ENCODE measurements around the gene TAF12. TPM values are rescaled to one million over a fixed set of nuclear protein-coding genes. Genes with fewer than 3 reads are reported as not detected.
"Not testable (repeated sequence)": the region's sequence is repeated elsewhere in the genome, so short reads cannot be mapped to it uniquely, and the experiment has no call there.

The TAF12 gene
- total and polyA plus RNA-seq, 3 experiments from 2014 or later: 37.8 to 50.4 (median 39.0) TPM

DNA sequence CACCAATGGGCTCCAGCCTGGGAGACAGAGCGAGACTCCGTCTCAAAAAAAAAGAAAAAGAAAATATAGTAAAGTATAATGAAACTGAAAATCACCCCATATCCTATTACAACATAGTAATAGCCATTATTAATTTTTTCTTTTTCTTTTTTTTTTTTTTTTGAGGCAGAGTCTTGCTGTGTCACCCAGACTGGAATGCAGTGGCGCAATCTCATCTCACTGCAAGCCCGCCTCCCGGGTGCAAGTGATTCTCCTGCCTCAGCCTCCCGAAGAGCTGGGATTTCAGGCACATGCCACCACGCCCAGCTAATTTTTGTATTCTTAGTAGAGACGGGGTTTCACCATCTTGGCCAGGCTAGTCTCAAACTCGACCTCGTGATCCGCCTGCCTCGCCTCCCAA is 70.0 kb downstream of the TAF12 start:
- H3K9me3 ChIP-seq (ENCODE audit: low read length); H3K27ac Mint-ChIP-seq; H3K27ac ChIP-seq (ENCODE audit: low read depth, low read length); H3K4me3 ChIP-seq (ENCODE audit: low read length); H3K27me3 Mint-ChIP-seq; H3K4me1 ChIP-seq (ENCODE audit: insufficient read depth, low read length); DNase-seq; H3K9me3 Mint-ChIP-seq; H3K27me3 ChIP-seq (ENCODE audit: insufficient read depth, low read length, poor library complexity, severe bottlenecking); H3K4me1 Mint-ChIP-seq; CTCF ChIA-PET; H3K4me3 Mint-ChIP-seq: not testable (repeated sequence)
- POLR2A ChIA-PET: interaction anchor here (0.6 to 1.4 kb wide), 3 partner anchors 8 to 22 kb away, joined by 3 to 17 read pairs (median 6); no protein-coding TSS in a partner anchor
- peaks cover 4 to 66% (median 5%) of the 10 kb centered on the region in 3 donors for H3K36me3 Mint-ChIP-seq
- H3K36me3 ChIP-seq (ENCODE audit: insufficient read depth, low read length): peaks cover 39% of the 10 kb centered on the region

DNA sequence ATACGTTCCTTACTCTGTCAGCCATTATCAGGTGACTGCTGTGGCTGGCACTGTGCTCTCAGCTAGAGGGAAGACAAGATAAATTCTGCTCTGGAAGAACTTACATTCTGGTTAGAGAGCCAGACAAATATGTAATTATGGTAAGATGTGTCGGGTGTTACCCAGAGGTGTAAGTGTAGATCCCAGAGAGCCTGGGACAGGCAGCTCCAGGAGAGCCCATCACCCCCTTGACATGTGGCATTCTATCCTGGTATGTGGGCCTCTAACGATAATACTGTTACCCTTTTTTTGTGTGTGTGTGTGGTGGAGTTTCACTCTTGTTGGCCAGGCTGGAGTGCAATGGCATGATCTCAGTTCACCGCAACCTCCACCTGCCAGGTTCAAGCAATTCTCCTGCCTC is 71.0 kb downstream of the TAF12 start:
- no peaks in the 10 kb centered on the region for H3K27me3 Mint-ChIP-seq
- H3K9me3 Mint-ChIP-seq: no peaks in the 10 kb centered on the region
- peak overlapping the region in 3 of 8 donors; percentile 27 to 73 (median 44) for H3K27ac Mint-ChIP-seq
- Histone ChIP-seq H3K9me3 (ENCODE audit: low read length) (no peaks in the 10 kb centered on the region), H3K36me3 (ENCODE audit: insufficient read depth, low read length) (peaks cover 39% of the 10 kb centered on the region), H3K27ac (ENCODE audit: low read depth, low read length) (no peak overlapping the region), H3K4me1 (ENCODE audit: insufficient read depth, low read length) (no peaks in the 10 kb centered on the region), H3K27me3 (ENCODE audit: insufficient read depth, low read length, poor library complexity, severe bottlenecking) (no peaks in the 10 kb centered on the region), H3K4me3 (ENCODE audit: low read length) (no peak overlapping the region)
- H3K4me1 Mint-ChIP-seq: peaks cover 0 to 1% (median 0%) of the 10 kb centered on the region in 3 donors
- ChIA-PET POLR2A (interaction anchor here (1.4 kb wide), 1 partner anchor 10 kb away, joined by 6 read pairs; no protein-coding TSS in a partner anchor), CTCF (interaction anchor here (2.5 kb wide), 1 partner anchor 9 kb away, joined by 7 read pairs; no protein-coding TSS in a partner anchor)
- DNase-seq: no peak
- peaks cover 4 to 66% (median 5%) of the 10 kb centered on the region in 3 donors for H3K36me3 Mint-ChIP-seq
- H3K4me3 Mint-ChIP-seq: peak overlapping the region in 1 of 7 donors; percentile 2

DNA sequence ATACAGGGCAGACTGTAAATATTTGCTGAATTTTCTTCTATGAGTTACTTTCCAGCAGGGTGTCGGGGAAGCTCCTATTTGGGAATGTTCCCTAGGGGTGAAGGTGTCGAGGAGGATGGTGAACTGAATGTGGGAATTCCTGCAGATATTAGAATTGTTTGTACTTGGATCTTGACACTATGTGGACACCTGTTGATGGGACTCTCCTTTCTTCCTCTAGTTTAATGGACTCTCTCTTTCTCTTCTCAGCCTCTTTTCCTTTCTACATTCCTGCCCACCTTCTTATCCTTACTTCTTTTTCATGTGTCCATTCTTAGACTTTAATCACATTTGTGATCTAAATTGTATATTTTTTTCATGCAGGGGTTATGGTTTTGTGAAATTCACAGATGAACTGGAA is 75.9 kb downstream of the TAF12 start:
- Mint-ChIP-seq H3K4me1 (no peaks in the 10 kb centered on the region), H3K27ac (peak overlapping the region in 3 of 8 donors; percentile 43 to 61 (median 60))

DNA sequence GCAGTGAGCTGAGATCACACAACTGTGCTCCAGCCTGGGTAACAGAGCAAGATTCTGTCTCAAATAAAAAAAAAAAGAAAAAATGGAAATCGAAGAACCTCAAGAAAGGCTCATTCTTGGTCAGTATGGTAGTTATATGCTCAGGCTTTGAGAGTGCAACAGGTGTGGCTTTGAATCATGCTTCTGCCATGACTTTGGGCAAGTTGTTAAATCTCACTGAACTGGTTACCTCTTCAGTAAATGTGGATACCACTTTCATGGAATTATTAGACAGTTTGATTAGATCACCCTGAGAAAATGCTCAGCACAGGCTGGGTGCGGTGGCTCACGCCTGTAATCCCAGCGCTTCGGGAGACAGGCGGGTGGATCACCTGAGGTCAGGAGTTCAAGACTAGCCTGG is 77.1 kb downstream of the TAF12 start:
- Mint-ChIP-seq H3K9me3 (no peaks in the 10 kb centered on the region), H3K27ac (peak overlapping the region in 2 of 8 donors; percentile 66 to 77), H3K4me3 (no peak overlapping the region), H3K27me3 (no peaks in the 10 kb centered on the region), H3K36me3 (peaks cover 0 to 71% (median 7%) of the 10 kb centered on the region in 3 donors), H3K4me1 (no peaks in the 10 kb centered on the region)
- Histone ChIP-seq H3K4me3 (ENCODE audit: low read length) (no peak overlapping the region), H3K36me3 (ENCODE audit: insufficient read depth, low read length) (peaks cover 48% of the 10 kb centered on the region), H3K27ac (ENCODE audit: low read depth, low read length) (no peak overlapping the region), H3K27me3 (ENCODE audit: insufficient read depth, low read length, poor library complexity, severe bottlenecking) (no peaks in the 10 kb centered on the region), H3K4me1 (ENCODE audit: insufficient read depth, low read length) (no peaks in the 10 kb centered on the region), H3K9me3 (ENCODE audit: low read length) (no peaks in the 10 kb centered on the region)
- POLR2A ChIA-PET: interaction anchor here (0.7 to 1.6 kb wide), 2 partner anchors 12 to 14 kb away, joined by 3 to 4 read pairs; no protein-coding TSS in a partner anchor
- CTCF ChIA-PET: no interaction called here
- no peak for DNase-seq

More for the DNA sequence above, 75.9 kb downstream of the TAF12 start:
- Histone ChIP-seq H3K4me3 (ENCODE audit: low read length) (no peak overlapping the region), H3K27ac (ENCODE audit: low read depth, low read length) (no peak overlapping the region), H3K27me3 (ENCODE audit: insufficient read depth, low read length, poor library complexity, severe bottlenecking) (no peaks in the 10 kb centered on the region), H3K36me3 (ENCODE audit: insufficient read depth, low read length) (peaks cover 45% of the 10 kb centered on the region), H3K4me1 (ENCODE audit: insufficient read depth, low read length) (no peaks in the 10 kb centered on the region), H3K9me3 (ENCODE audit: low read length) (no peaks in the 10 kb centered on the region)
- Mint-ChIP-seq H3K27me3 (no peaks in the 10 kb centered on the region), H3K36me3 (peaks cover 3 to 70% (median 5%) of the 10 kb centered on the region in 3 donors), H3K9me3 (no peaks in the 10 kb centered on the region), H3K4me3 (peak overlapping the region in 1 of 7 donors; percentile 66)
- no peak for DNase-seq
- POLR2A ChIA-PET: interaction anchor here (1.2 kb wide), 1 partner anchor 15 kb away, joined by 5 read pairs; no protein-coding TSS in a partner anchor
- CTCF ChIA-PET: no interaction called here

DNA sequence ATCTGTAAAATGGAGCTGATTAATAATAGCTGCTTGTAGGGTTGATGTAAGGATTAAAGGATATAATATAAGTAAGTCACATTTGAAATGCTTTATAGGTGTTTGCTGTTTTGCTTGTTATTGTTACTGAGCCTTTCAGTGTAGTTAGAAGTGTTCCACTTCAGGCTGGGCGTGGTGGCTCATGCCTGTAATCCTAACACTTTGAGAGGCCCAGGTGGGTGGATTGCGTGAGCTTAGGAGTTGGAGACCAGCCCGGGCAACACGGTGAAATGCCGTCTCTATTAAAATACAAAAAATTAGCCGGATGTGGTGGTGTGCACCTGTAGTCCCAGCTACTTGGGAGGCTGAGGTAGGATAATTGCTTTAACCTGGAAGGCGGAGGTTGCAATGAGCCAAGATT is 77.8 kb downstream of the TAF12 start:
- no peak overlapping the region for H3K27ac ChIP-seq (ENCODE audit: low read depth, low read length)
- ChIA-PET POLR2A (interaction anchor here (1.6 kb wide), 1 partner anchor 13 kb away, joined by 4 read pairs; no protein-coding TSS in a partner anchor), CTCF (interaction anchor here (0.6 to 0.8 kb wide), 2 partner anchors 10 to 15 kb away, joined by 3 read pairs; no protein-coding TSS in a partner anchor)
- no peaks in the 10 kb centered on the region for H3K4me1 ChIP-seq (ENCODE audit: insufficient read depth, low read length)
- Mint-ChIP-seq H3K4me3 (no peak overlapping the region), H3K27me3 (no peaks in the 10 kb centered on the region), H3K27ac (no peak overlapping the region), H3K36me3 (peaks cover 0 to 73% (median 7%) of the 10 kb centered on the region in 3 donors), H3K4me1 (no peaks in the 10 kb centered on the region), H3K9me3 (no peaks in the 10 kb centered on the region)
- H3K4me3 ChIP-seq (ENCODE audit: low read length): no peak overlapping the region
- no peaks in the 10 kb centered on the region for H3K27me3 ChIP-seq (ENCODE audit: insufficient read depth, low read length, poor library complexity, severe bottlenecking)
- DNase-seq: no peak
- no peaks in the 10 kb centered on the region for H3K9me3 ChIP-seq (ENCODE audit: low read length)
- H3K36me3 ChIP-seq (ENCODE audit: insufficient read depth, low read length): peaks cover 55% of the 10 kb centered on the region

DNA sequence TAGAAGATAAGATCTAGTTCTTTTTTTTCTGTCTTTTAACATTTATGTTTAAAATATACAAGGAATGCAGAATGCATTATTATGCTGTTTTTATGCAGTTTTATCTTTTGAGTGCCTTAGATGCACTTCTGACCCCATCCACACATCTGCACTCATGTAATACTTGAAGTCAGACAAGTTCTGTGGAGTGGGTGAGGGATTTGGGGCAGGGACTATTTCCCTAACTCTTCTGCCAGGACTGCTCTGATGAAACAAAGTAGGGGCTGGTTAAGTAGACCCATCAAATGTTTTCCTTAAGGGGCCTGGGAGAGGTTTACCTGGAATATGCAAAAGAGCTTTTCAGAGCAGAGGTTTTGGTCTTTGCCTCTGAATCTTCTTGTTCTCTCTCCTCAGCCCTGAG is 78.6 kb downstream of the TAF12 start:
- H3K36me3 Mint-ChIP-seq: peaks cover 0 to 79% (median 7%) of the 10 kb centered on the region in 3 donors
- H3K27ac Mint-ChIP-seq: peak overlapping the region in 1 of 8 donors; percentile 17
- H3K27me3 Mint-ChIP-seq: no peaks in the 10 kb centered on the region
- Histone ChIP-seq H3K36me3 (ENCODE audit: insufficient read depth, low read length) (peaks cover 55% of the 10 kb centered on the region), H3K27me3 (ENCODE audit: insufficient read depth, low read length, poor library complexity, severe bottlenecking) (no peaks in the 10 kb centered on the region), H3K4me3 (ENCODE audit: low read length) (no peak overlapping the region), H3K4me1 (ENCODE audit: insufficient read depth, low read length) (no peaks in the 10 kb centered on the region), H3K9me3 (ENCODE audit: low read length) (no peaks in the 10 kb centered on the region), H3K27ac (ENCODE audit: low read depth, low read length) (no peak overlapping the region)
- ChIA-PET POLR2A (interaction anchor here (0.5 to 1.6 kb wide), 2 partner anchors 9 to 14 kb away, joined by 3 to 4 read pairs; no protein-coding TSS in a partner anchor), CTCF (interaction anchor here (0.6 to 0.8 kb wide), 3 partner anchors 11 to 76 kb away, joined by 3 read pairs; no protein-coding TSS in a partner anchor)
- no peaks in the 10 kb centered on the region for H3K4me1 Mint-ChIP-seq
- no peak for DNase-seq
- H3K9me3 Mint-ChIP-seq: no peaks in the 10 kb centered on the region
- no peak overlapping the region for H3K4me3 Mint-ChIP-seq

DNA sequence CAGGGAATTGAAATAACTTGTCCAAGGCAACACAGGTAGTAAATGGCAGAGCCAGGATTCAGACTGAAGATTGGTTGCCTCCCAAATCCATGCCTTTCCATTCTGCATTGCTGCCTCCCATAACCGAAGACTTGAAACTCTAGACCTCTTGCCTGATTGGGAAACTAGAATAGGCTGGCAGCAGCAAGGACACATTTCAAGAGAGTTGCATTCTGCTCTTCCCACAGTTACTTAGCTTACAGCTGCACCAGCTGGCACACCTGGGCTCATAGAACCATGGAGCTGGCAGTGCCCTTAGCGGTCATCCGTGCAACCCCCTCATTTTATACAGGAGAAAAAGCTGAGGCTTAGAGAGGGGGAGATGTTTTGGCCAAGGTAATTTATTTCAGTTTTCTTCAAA is 82.0 kb downstream of the TAF12 start:
- H3K27ac Mint-ChIP-seq: peak overlapping the region in 1 of 8 donors; percentile 33
- H3K36me3 ChIP-seq (ENCODE audit: insufficient read depth, low read length): peaks cover 35% of the 10 kb centered on the region

More for the DNA sequence above, 82.0 kb downstream of the TAF12 start:
- Histone ChIP-seq H3K27ac (ENCODE audit: low read depth, low read length) (no peak overlapping the region), H3K4me3 (ENCODE audit: low read length) (no peak overlapping the region), H3K9me3 (ENCODE audit: low read length) (no peaks in the 10 kb centered on the region), H3K4me1 (ENCODE audit: insufficient read depth, low read length) (no peaks in the 10 kb centered on the region), H3K27me3 (ENCODE audit: insufficient read depth, low read length, poor library complexity, severe bottlenecking) (no peaks in the 10 kb centered on the region)
- ChIA-PET POLR2A (no interaction called here), CTCF (no interaction called here)
- Mint-ChIP-seq H3K36me3 (peaks cover 0 to 75% (median 3%) of the 10 kb centered on the region in 3 donors), H3K9me3 (no peaks in the 10 kb centered on the region), H3K27me3 (no peaks in the 10 kb centered on the region), H3K4me1 (no peaks in the 10 kb centered on the region), H3K4me3 (no peak overlapping the region)
- no peak for DNase-seq
